Measurements from ENCODE around the gene ZNF341. TPM values are rescaled to one million over a fixed set of nuclear protein-coding genes. Genes with fewer than 3 reads are reported as not detected.
"Not testable (repeated sequence)": the region's sequence is repeated elsewhere in the genome, so short reads cannot be mapped to it uniquely, and the experiment has no call there.

The ZNF341 gene
- total RNA-seq, 1 donor from 2014 or later, result 3.4 TPM

- Mint-ChIP-seq H3K4me3 (ENCODE audit: unreplicated experiment) (no peak overlapping the region), H3K27me3 (ENCODE audit: unreplicated experiment) (no peaks in the 10 kb centered on the region), H3K4me1 (ENCODE audit: unreplicated experiment) (peaks cover 14% of the 10 kb centered on the region), H3K36me3 (ENCODE audit: unreplicated experiment) (no peaks in the 10 kb centered on the region), H3K27ac (ENCODE audit: unreplicated experiment) (no peak overlapping the region), H3K9me3 (ENCODE audit: unreplicated experiment) (no peaks in the 10 kb centered on the region)
- TF ChIP-seq CTCF (IDR thresholded peaks at IDR 0.05), result no peak
- no peak for DNase-seq (ENCODE audit: extremely low spot score, unreplicated experiment)
Observed at GRCh38 chr20:33791540-33791939, 59.7 kb downstream of the ZNF341 start.

DNA sequence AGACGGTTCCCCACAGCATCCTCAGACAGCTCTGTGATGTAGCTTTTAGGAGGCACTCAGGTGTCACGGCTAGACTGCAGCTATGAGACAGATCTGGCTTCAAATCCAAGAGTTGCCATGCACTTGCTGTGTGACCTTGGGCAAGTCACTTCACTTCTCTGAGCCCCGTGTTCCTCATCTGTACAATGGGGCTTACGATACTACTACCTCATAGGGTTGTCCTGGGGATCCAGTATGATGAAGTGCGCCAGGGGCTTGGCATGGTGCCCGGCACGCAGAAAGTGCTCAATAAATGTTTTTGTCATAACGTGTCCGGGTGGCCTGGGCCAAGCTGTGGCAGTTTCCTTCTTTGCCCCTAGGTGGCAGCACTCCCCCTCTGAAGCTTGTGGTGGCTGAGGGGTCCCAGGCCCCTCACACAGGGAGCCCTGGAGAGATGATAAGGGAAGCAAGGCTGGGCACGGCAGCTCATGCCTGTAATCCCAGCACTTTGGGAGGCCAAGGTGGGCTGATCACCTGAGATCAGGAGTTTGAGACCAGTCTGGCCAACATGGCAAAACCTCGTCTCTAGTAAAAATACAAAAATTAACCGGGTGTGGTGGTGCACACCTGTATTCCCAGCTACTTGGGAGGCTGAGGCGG lies 60.3 kb downstream of the ZNF341 start:
- Mint-ChIP-seq H3K27me3 (ENCODE audit: unreplicated experiment) (no peaks in the 10 kb centered on the region), H3K9me3 (ENCODE audit: unreplicated experiment) (no peaks in the 10 kb centered on the region), H3K36me3 (ENCODE audit: unreplicated experiment) (no peaks in the 10 kb centered on the region), H3K27ac (ENCODE audit: unreplicated experiment) (no peak overlapping the region), H3K4me3 (ENCODE audit: unreplicated experiment) (no peak overlapping the region), H3K4me1 (ENCODE audit: unreplicated experiment) (peaks cover 14% of the 10 kb centered on the region)
- no peak for DNase-seq (ENCODE audit: extremely low spot score, unreplicated experiment)
- TF ChIP-seq CTCF (IDR thresholded peaks at IDR 0.05), result peak; percentile 78

- H3K27ac Mint-ChIP-seq (ENCODE audit: unreplicated experiment), result not testable (repeated sequence)
Observed at GRCh38 chr20:33792598-33792989, 60.8 kb downstream of the ZNF341 start.

DNA sequence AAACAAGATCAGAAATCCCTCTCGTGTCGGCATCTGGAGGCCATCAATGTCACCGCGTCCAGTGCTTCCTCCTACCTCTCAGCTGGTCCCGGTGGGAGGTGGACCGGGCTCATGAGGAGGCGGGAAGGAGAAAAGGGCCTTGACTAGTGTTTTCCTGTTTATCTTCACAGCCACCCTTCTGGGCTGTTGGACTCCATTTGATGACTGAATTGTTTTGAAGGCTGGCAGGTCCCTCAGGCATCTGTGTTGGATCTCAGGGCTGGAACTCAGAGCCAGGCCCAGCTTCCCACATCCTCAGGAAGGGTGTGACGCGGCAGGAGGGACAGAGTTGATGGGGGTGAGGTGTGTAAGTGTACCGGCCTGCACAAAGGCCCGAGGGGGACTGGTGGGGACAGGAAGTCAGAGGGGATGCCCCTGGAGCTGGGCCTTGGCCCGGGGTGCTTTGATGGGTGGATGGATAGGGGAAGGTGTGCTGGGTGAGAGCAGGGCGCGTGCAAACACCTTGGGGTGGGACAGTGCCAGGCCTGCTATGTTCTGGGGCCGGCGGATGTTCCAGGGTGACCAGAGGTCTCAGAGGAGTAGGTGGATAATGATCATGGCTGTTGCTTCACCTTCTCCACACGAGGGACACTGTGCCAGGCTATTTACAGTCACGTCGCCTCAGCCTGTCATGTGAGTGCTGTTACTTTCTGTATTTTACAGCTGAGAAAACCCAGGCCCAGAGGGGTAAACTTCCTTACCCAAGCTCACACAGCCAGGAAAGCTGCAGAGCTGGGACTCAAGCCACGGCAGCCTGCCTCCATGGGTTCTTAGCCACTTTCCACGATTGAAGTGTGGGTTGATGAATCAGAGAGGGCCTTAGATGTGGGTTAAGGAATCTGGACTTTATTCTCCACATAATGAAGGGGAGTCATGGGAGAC lies 61.5 kb downstream of the ZNF341 start:
- TF ChIP-seq CTCF (IDR thresholded peaks at IDR 0.05), result no peak
- H3K27ac Mint-ChIP-seq (ENCODE audit: unreplicated experiment), result peak overlapping the region; percentile 38
- H3K4me1 Mint-ChIP-seq (ENCODE audit: unreplicated experiment), result peaks cover 14% of the 10 kb centered on the region
- H3K4me3 Mint-ChIP-seq (ENCODE audit: unreplicated experiment), result no peak overlapping the region
- H3K27me3 Mint-ChIP-seq (ENCODE audit: unreplicated experiment), result no peaks in the 10 kb centered on the region
- H3K36me3 Mint-ChIP-seq (ENCODE audit: unreplicated experiment), result no peaks in the 10 kb centered on the region
- no peaks in the 10 kb centered on the region for H3K9me3 Mint-ChIP-seq (ENCODE audit: unreplicated experiment)
- DNase-seq (ENCODE audit: extremely low spot score, unreplicated experiment), result no peak

More at GRCh38 chr20:33792598-33792989, 60.8 kb downstream of the ZNF341 start:
- not testable (repeated sequence) for H3K36me3 Mint-ChIP-seq (ENCODE audit: unreplicated experiment); H3K9me3 Mint-ChIP-seq (ENCODE audit: unreplicated experiment); H3K4me3 Mint-ChIP-seq (ENCODE audit: unreplicated experiment); H3K27me3 Mint-ChIP-seq (ENCODE audit: unreplicated experiment); DNase-seq (ENCODE audit: extremely low spot score, unreplicated experiment)
- peaks cover 14% of the 10 kb centered on the region for H3K4me1 Mint-ChIP-seq (ENCODE audit: unreplicated experiment)

- Mint-ChIP-seq H3K9me3 (ENCODE audit: unreplicated experiment) (no peaks in the 10 kb centered on the region), H3K4me1 (ENCODE audit: unreplicated experiment) (no peaks in the 10 kb centered on the region)
Observed at GRCh38 chr20:33796263-33796906, 64.6 kb downstream of the ZNF341 start.

More at GRCh38 chr20:33796263-33796906, 64.6 kb downstream of the ZNF341 start:
- no peak for DNase-seq (ENCODE audit: extremely low spot score, unreplicated experiment)
- H3K27ac Mint-ChIP-seq (ENCODE audit: unreplicated experiment), result no peak overlapping the region
- no peaks in the 10 kb centered on the region for H3K27me3 Mint-ChIP-seq (ENCODE audit: unreplicated experiment)
- H3K4me3 Mint-ChIP-seq (ENCODE audit: unreplicated experiment), result no peak overlapping the region
- TF ChIP-seq CTCF (IDR thresholded peaks at IDR 0.05), result no peak
- no peaks in the 10 kb centered on the region for H3K36me3 Mint-ChIP-seq (ENCODE audit: unreplicated experiment)

Data from osteocyte (in vitro differentiated cells).